NCI-H2196 (cell line): ENCODE results near the gene NOM1.
"Not testable (repeated sequence)": the region's sequence is repeated elsewhere in the genome, so short reads cannot be mapped to it uniquely, and the experiment has no call there.

ENCODE experiments used
- DNase-seq: peaks from one replicate; lab custom pipeline; 2025; ENCODE audit not compliant: unreplicated experiment; lab: John Stamatoyannopoulos, UW

NOM1 gene

DNA sequence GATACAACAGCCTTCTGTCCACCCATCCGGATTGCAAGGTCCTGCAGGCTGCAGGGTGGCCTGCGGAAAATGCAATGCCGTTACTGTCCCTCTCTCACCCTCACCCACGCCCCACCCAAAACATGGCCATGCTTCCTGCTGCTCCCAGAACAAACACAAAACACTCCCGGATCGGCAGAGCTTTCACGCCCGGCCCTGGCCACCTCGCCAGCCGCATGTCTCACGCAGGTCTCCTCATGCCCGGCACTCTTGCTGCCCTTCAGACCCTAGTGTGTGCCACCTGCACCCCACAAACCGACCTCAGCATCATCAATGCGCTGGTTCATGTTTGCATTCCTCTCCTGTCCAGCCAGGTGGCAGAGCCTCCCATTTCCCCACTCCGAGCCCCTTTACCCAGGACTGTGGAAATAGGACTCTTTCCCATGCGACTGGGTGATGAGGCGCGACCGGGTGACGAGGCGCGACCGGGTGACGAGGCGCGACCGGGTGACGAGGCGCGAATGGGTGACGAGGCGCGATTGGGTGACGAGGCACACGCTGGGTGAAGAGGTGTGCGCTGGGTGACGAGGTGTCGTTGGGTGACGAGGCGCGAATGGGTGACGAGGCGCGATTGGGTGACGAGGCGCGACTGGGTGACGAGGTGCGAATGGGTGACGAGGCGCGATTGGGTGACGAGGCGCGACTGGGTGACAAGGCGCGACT is 8.9 kb upstream of the NOM1 start:
- no peak for DNase-seq

DNA sequence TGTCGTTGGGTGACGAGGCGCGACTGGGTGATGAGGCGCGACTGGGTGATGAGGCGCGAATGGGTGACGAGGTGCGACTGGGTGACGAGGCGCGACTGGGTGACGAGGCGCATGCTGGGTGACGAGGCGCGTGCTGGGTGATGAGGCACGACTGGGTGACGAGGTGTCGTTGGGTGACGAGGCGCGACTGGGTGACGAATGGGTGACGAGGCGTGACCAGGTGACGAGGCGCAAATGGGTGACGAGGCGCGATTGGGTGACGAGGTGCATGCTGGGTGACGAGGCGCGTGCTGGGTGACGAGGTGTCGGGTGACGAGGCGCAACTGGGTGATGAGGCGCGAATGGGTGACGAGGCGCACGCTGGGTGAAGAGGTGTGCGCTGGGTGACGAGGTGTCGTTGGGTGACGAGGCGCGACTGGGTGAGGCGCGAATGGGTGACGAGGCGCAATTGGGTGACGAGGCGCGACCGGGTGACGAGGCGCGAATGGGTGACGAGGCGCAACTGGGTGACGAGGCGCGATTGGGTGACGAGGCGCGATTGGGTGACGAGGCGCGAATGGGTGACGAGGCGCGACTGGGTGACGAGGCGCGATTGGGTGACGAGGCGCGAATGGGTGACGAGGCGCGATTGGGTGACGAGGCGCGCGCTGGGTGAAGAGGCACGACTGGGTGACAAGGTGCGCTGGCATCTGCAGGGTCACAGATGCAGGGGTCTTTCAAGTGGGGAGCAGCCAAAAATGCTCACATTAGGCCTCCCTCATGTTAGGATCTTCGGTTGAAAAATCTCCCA is 7.9 kb upstream of the NOM1 start:
- no peak for DNase-seq

DNA sequence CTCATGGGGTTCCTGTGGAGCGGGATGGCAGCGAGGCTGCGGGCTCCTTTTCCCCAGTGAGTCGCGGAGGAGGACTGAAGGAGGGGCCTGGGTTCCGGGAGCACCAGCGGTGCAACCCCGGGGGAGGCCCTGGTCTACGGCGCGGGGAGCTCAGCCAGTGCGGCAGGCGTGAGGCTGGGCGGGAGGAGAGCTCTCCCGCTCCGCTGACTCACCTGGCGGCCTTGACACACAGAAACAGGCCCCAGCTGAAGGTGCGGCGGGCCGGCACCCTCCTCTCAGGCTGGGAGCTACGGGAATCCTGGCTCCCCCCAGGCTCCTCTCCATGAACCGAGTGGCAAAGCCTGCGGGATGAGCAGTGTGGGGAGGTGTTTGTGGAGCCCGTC is 6.8 kb upstream of the NOM1 start:
- no peak for DNase-seq

DNA sequence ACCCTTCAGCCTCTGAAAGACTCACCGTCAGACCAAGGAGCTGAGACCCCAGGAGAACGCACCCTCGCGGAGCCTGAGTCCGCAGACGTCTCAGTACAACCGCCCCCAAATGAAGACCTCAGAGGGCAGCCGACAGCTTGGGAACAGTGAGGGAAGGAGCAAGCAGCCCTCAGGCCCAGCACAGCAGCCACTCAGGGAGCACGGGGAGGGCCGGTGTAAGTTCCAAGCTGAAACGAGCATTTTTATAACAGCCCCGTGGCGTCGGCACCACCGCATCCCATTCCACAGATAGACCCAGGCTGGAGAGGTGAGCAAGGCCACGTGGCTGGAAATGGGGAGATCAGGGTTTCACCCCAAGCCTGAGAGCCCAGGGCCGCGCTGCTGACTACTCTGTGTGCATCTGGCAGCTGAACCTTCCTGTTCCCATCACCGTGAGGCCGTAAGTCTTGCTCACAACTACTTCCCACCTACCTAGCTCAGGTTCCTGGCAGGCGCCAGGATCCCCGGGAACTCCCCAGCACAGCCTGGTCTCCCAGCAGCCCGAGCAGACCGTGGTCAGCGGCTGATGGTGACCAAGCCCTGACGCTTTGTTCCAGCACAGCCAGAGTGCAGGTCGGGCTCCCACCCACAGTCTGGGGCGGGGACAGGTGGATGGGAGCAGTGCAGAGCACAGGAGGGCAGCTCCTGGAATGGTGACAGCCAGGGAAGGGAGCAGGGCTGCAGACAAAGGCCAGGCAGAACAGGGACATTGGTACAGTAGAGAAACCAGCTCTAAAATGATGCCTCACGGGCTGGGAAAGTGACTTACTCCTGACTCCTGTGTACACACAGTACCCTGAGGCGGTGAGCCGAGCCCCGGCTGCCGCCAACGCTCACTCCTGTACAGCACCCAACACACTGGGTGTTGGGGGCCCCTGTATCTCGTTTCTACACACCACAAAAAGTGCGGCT is 6.1 kb upstream of the NOM1 start:
- DNase-seq = no peak

DNA sequence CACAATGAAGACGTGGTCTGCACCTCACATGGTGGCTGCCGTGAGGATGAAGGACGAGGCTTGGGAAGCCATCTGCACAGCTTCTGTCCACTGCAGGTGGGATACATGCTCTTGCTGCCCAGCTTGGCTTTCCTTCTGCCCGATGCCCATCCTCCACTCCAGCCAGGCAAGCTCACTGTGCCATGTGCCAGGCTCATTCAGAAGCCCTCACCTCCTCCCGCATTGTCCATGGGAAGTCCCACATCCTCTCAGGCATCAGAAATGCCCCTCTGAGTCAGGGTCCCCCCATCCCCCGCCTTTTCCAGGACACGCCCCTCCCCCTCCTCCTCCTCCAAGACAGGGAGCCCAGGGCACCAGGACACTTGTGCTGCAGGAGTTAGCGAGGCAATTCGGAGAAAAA is 4.6 kb upstream of the NOM1 start:
- no peak for DNase-seq

DNA sequence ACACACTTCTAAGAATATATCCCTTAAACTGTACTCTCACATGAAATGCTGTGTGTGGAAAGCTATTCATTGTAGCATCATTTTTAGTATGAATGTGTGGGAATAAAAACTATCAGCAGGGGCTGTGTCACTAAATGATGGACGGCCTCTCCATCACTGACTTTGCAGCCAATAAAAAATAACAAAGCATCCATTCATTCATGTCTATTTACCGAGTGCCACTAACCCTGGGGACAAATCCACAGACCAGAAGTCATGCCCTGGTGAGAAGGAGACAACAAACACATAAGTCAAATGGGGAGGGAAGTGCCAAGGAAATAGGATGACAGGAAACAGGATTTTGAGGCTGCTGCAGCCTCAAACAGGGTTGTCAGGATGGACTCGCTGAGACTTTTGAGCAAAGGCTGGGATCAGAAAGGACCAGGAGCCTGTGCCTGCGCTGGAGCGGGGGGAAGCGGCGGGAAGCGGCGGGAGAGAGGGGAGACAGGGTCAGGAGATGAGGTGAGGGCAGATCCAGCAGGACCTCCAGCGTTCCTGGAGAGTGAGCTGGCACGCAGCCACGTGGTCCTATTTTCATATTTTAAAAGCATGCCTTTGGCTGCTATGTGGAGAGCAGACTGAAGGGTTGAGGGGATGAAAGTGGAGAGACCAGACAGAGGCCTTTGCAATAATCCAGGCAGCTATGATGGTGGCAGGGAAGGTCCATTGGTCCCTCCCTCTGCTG is 2.2 kb upstream of the NOM1 start:
- DNase-seq = no peak

DNA sequence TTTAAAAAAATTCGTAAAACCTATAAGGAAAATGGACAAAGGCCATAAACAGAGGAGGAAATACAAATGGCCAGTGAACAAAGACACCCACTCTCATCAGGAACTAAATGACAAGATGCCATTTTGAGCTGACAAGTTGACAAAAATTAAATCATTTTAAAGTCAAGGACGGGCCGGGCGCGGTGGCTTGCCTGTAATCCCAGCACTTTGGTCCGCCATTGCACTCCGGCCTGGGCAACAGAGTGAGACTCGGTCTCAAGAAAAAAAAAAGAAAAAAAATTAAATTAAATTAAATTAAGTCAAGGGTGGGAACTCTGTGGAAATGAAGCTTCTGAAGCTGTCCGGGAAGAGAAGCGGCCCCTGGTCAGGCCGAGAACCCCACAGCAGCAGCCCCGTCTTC is 1.2 kb upstream of the NOM1 start:
- DNase-seq = no peak

DNA sequence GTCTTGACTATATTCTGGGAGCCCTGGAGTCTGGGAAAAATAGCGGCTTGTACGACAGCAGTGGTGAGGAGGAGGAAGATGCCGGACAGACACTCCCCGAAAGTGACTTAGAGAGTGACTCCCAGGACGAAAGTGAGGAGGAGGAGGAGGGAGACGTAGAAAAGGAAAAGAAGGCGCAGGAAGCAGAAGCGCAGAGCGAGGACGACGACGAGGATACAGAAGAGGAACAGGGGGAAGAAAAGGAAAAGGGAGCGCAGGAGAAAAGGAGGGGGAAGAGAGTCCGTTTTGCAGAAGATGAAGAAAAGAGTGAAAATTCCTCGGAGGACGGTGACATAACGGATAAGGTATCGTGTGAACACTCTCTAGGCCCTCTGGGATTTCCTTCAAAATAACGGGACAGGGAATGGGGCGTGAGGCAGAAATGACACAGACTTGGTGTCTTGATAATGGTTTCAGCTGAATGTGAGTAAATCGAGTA is 908 bp downstream of the NOM1 start:
- no peak for DNase-seq

DNA sequence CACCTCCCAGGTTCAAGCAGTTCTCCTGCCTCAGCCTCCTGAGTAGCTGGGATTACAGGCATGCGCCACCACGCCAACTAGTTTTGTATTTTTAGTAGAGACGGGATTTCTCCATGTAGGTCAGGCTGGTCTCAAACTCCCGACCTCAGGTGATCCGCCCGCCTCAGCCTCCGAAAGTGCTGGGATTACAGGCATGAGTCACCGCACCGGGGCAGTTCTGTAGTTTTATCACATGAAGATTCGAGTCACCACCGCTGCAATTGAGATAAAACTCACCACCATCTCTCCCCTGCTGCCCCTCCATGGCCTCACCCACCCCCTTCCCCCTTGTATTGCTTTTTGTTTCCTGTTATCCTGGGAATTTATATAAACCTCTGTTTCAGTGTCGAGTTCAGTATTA is 3.7 kb downstream of the NOM1 start:
- not testable (repeated sequence) for DNase-seq

DNA sequence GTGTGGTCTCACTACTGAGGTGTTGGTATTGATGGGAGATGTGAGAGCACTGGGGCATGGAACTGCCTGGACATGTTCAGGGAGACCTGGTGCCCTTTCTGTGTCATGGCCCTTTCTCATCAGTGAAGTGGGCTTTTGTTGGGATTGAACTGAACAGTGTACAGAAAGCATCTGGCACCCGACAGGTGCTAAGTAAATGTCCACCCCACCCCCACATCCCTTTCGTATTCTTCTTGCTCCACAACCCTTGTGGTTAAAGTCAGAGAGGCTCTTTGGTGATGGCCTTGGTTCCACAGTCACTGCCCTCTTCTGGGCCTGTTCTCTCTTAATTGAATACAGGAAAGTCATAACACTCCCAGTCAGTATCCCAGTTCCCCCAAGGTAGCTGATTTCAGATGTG is 5.4 kb downstream of the NOM1 start:
- peak; percentile 6 for DNase-seq

DNA sequence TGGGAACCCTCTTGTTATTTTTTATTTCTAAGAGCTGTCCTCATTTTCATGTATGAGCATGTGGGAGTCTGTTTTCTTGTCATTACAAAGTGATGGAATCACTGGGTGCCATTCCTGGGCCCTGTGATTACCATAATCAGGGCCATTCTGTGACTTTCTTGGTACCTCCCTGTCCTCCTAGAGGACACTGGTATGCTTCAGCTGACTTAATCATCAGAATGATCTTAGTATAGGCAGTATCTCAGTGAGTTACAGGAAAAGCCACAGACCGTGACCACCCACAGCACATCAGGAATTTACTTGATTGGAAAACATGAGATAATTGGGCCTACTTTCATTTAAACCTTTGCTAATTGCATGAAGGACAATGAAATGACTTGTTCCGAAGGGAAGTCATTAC is 7.2 kb downstream of the NOM1 start:
- no peak for DNase-seq

DNA sequence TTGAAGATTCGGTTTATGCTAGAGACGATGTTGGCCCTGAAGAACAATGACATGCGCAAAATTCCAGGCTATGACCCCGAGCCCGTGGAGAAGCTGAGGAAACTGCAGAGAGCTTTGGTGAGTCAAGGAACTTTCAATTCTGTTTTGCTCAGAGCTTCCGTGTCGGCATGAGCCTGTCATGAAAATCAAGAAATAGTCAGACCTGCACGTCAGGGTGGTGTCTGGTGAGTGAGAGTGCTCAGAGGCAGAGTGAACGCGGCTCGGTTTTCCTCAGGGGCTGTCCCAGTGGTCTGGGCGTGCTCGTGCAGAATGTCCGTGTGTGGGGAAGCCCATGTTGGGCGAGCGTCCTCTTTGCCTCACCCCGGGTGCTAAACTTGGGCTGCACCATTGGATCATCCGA is 12.6 kb downstream of the NOM1 start:
- DNase-seq = no peak

DNA sequence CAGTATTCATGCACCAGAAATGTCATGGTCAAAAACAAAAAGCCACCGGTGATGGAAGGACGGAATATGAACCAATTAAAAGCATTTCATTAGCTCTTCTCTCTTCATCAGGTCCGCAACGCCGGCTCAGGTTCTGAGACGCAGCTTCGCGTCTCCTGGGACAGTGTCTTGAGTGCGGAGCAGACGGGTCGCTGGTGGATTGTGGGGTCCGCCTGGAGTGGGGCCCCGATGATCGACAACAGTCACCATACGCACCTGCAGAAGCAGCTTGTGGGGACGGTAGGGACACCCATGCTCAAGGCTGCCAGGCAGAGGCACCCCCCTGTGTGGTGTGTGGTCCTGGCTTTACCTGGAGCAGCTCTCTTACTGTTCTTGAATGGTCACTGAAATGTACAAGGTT is 13.4 kb downstream of the NOM1 start:
- no peak for DNase-seq

DNA sequence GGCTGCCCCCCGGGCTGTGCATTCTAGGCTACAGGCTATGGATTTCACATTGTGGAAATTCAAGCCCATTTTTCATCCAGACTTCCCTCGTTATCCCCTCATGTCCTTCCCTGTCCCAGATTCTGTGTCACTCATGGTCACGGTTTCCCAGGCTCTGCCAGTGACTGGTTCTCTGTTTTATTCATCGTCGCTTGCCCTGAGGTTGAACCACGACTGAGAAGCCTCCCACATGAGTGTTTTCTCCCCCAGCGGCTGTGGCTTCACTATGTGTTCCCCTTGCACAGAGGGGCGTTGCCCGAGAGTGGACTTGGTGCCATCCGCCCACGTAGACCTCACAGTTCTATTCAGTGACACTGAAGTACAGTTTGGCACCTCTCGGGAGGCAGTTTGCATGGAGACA is 14.0 kb downstream of the NOM1 start:
- no peak for DNase-seq

DNA sequence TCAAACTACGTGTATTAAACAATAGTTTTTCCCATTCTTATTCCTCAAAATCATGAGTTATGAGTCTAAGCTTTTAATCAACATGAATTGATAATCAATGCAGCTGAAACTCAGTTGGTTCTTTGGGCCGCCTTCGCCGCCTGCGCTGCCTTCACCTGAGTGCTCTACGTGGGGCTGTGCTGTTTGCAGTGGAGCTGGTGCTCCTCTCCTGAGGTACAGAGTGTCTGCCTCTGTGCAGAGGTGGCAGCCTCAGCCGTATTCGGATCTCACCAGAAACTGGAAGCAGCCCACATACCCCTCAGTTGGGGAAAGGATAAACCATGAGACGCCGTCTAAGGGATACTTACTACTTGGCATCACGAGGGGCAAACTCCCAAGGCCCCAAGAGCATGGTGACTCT is 15.5 kb downstream of the NOM1 start:
- no peak for DNase-seq

DNA sequence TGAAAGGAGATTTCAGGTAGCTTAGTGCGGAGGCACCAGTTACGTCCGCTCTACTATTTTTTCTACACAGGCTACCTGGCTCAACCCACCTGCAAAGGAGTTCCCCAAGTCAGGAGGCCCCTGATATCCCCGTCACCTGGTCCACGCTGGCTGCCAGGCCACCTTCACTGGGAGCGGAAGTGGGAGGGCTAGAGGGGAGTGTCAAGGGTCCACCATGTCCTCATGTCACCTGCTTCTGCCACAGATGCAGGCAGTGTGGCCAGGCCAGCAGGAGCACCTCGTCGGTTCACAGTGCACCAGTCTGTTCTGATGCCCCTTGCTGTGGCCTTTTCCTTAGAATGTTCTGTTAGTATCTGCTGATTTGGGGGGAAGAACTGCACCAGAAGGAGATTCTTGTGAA is 16.9 kb downstream of the NOM1 start:
- DNase-seq = no peak

DNA sequence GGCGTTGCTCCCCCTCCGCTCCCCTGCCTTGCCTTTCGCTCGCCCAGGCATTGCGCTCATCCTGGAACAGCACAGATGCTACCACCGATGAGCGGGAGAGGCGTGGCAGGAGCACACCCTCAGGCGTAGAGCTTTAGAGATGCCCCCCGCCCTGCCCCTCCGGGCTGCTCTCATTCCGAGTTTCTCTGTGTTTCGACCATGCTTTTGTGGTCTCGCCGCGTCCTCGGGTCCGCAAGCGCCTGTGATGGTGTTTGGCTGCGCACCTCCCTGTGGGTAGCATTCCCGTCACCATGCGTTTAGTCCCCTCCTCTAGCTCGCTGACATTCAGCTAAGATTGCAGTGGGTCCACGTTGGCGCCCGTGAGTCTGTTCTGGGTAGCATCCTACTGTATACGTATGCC is 18.7 kb downstream of the NOM1 start:
- DNase-seq = no peak

DNA sequence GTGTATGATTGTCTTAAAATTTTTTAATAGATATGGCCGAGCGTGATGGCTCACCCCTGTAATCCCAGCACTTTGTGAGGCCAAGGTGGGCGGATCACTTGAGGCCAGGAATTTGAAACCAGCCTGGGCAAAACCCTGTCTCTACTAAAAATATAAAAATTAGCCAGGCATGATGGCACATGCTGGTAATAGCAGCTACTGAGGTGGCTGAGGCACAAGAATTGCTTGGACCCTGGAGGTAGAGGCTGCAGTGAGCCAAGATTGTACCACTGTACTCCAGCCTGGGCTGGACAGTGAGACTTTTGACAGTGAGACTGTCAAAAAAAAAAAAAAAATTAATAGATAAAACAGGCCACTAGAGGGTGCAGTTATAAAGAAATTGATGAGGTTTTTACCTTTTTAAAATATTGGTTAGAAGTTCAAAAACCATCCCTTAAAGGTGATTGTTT is 20.5 kb downstream of the NOM1 start:
- peak; percentile 2 for DNase-seq

DNA sequence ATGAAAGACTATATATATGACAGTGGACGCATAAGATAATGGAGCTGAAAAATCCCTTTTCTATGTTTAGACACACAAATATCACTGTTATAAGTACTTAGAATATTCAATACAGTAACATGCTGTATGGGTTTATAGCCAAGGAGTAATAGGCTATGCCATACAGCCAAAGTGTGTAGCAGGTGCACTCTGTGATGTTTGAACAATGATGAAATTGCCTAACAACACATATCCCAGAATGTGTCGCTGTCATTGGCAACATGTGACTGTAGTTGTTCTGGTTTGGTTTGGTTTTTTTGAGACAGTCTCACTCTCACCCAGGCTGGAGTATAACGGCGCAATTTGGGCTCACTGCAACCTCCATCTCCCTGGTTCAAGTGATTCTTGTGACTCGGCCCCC is 26.1 kb downstream of the NOM1 start:
- DNase-seq = no peak

DNA sequence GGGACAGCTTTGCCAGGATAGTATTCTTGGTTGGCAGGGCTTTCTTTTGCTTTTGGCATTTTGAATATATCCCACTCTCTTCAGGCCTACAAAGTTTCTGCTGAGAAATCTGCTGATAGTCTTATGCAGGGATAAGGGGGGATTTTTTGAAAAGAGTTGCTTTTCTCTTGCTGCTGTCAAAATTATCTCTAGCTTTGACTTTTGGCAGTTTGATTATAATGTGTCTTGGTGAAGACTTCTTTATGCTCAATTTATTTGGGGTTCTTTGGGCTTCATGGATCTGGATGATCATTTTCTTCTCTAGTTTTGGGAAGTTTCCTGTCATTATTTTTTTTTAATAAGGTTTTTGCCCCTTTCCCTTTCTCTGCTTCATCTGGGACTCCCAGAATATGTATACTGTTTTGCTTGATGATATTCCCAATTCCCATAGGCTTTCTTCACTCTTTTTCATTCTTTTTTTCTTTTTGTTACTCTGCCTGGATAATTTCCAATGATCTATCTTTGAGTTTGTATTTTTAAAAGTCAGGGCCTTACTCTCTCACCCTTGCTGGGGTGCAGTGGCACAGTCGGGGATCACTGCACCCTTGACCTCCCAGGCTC is 29.6 kb downstream of the NOM1 start:
- DNase-seq = no peak
